Transverse colon (tissue), 3 donors: ENCODE results near the gene CCM2.

Source experiments
- EP300 ChIP-seq: sonication (generic); formaldehyde crosslinking; IDR thresholded peaks from one replicate; pipeline ENCODE4 v1.6.1; 2017; ENCODE audit warnings: antibody characterized with exemption, low read depth
- POLR2A ChIP-seq: fragments of 450-650 bp; IDR thresholded peaks from one replicate; pipeline ENCODE4 v1.6.1; 2016; ENCODE audit warnings: antibody characterized with exemption, mild to moderate bottlenecking, moderate library complexity
- TF ChIP-seq, protein P1 (sequence below), 5 experiments: fragments of 200-600 bp in 3 of 5; fragments of 450-650 bp in 2 of 5; sonication (generic) in 3 of 5; IDR thresholded peaks; 1 replicate in 2 of 5; 2 replicates in 3 of 5; pipeline ENCODE4 v1.5.1; 2016 to 2017; ENCODE audit warnings: antibody characterized with exemption in 5 of 5, inconsistent platforms in 3 of 5, mild to moderate bottlenecking in 2 of 5, moderate library complexity in 1 of 5

DNA sequence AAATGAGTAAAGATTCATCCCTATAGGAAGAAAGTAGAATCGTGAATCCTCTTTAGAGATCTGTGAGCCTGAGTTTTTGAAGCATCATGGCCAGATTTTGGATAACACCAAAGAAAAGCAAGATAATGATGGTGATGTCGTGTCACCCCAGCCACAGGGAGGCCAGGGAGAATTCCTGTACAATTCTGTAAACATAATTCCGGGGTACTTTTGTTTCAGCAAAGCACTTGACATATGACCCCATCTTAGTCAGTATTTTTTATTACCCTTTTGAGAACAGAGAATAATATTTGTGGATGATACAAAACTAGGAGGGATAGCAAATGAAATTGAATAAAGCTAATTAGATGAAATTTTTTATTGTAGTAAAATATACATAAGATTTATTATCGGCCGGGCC lies 55.0 kb downstream of the CCM2 start:
- TF ChIP-seq POLR2A (no peak), EP300 (no peak)
- TF ChIP-seq, protein P1, sequence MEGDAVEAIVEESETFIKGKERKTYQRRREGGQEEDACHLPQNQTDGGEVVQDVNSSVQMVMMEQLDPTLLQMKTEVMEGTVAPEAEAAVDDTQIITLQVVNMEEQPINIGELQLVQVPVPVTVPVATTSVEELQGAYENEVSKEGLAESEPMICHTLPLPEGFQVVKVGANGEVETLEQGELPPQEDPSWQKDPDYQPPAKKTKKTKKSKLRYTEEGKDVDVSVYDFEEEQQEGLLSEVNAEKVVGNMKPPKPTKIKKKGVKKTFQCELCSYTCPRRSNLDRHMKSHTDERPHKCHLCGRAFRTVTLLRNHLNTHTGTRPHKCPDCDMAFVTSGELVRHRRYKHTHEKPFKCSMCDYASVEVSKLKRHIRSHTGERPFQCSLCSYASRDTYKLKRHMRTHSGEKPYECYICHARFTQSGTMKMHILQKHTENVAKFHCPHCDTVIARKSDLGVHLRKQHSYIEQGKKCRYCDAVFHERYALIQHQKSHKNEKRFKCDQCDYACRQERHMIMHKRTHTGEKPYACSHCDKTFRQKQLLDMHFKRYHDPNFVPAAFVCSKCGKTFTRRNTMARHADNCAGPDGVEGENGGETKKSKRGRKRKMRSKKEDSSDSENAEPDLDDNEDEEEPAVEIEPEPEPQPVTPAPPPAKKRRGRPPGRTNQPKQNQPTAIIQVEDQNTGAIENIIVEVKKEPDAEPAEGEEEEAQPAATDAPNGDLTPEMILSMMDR (IDR thresholded peaks at IDR 0.05) = no peak
